Neuronal stem cell (in vitro differentiated cells): ENCODE measurements around the gene BAIAP3.

Source experiments
- DNase-seq: peaks from one replicate; pipeline ENCODE4 v3.0.0-alpha.2; 2013; ENCODE audit warnings: low spot score
- H2AFZ ChIP-seq: one replicate; pipeline ENCODE4 v1.6.1; 2013; ENCODE audit warnings: mild to moderate bottlenecking, low read length, inconsistent platforms
- H2AK5ac ChIP-seq: 2 replicates; pipeline ENCODE4 v1.6.1; 2013; ENCODE audit warnings: low read depth, mild to moderate bottlenecking, inconsistent platforms, low read length, moderate library complexity, mixed read lengths
- H2BK120ac ChIP-seq: 2 replicates; pipeline ENCODE4 v1.6.1; 2013; ENCODE audit warnings: low read depth, mild to moderate bottlenecking, inconsistent platforms, low read length, moderate library complexity, mixed read lengths
- H2BK12ac ChIP-seq: one replicate; pipeline ENCODE4 v1.6.1; 2013; ENCODE audit warnings: low read length, inconsistent platforms
- H2BK15ac ChIP-seq: 2 replicates; pipeline ENCODE4 v1.6.1; 2013; ENCODE audit warnings: mild to moderate bottlenecking, low read length, inconsistent platforms, mixed read lengths
- H2BK5ac ChIP-seq: one replicate; pipeline ENCODE4 v1.6.1; 2013; ENCODE audit warnings: inconsistent platforms, mild to moderate bottlenecking, low read length, moderate library complexity
- H3K14ac ChIP-seq: one replicate; pipeline ENCODE4 v1.6.1; 2013; ENCODE audit warnings: low read length, inconsistent platforms
- H3K18ac ChIP-seq: 2 replicates; pipeline ENCODE4 v1.6.1; 2013; ENCODE audit warnings: low read length, inconsistent platforms
- H3K23ac ChIP-seq: 2 replicates; pipeline ENCODE4 v1.6.1; 2013; ENCODE audit warnings: low read depth, mild to moderate bottlenecking, mixed read lengths, low read length, inconsistent platforms; ENCODE audit not compliant: poor library complexity
- H3K27ac ChIP-seq: replicated peaks from 3 replicates; pipeline ENCODE4 v1.5.1; 2013; ENCODE audit warnings: low read length, inconsistent platforms
- H3K27me3 ChIP-seq, 3 experiments: 2 replicates each; pipeline ENCODE4 v1.6.1; 2013; ENCODE audit warnings: low read length in 3 of 3, mild to moderate bottlenecking in 2 of 3, inconsistent platforms in 1 of 3, low read depth in 1 of 3, mixed read lengths in 1 of 3, moderate library complexity in 1 of 3; ENCODE audit not compliant: control insufficient read depth in 3 of 3, insufficient read depth in 3 of 3
- H3K36me3 ChIP-seq, 2 donors: replicated peaks in 1 of 2; 2 replicates each; pipeline ENCODE4 v1.6.1; 2013; ENCODE audit warnings: low read length in 2 of 2; ENCODE audit not compliant: control insufficient read depth in 2 of 2, insufficient read depth in 2 of 2
- H3K4ac ChIP-seq: 2 replicates; pipeline ENCODE4 v1.6.1; 2013; ENCODE audit warnings: inconsistent platforms, mild to moderate bottlenecking, low read length, moderate library complexity
- H3K4me1 ChIP-seq, 2 donors: 1 replicate in 1 of 2; 2 replicates in 1 of 2; pipeline ENCODE4 v1.6.1; 2013; ENCODE audit warnings: low read length in 2 of 2, low read depth in 1 of 2; ENCODE audit not compliant: control insufficient read depth in 2 of 2, insufficient read depth in 1 of 2
- H3K4me2 ChIP-seq: one replicate; pipeline ENCODE4 v1.6.1; 2013; ENCODE audit warnings: mild to moderate bottlenecking, low read length, inconsistent platforms; ENCODE audit not compliant: insufficient read depth, poor library complexity, severe bottlenecking
- H3K4me3 ChIP-seq, 2 donors: 2 replicates each; pipeline ENCODE4 v1.5.1; 2013; ENCODE audit warnings: low read length in 2 of 2, mild to moderate bottlenecking in 2 of 2, inconsistent platforms in 1 of 2, moderate library complexity in 1 of 2
- H3K79me1 ChIP-seq: one replicate; pipeline ENCODE4 v1.6.1; 2013; ENCODE audit warnings: low read depth, mild to moderate bottlenecking, inconsistent platforms, low read length, moderate library complexity
- H3K9ac ChIP-seq: one replicate; pipeline ENCODE4 v1.6.1; 2013; ENCODE audit warnings: mild to moderate bottlenecking, low read depth, low read length, inconsistent platforms; ENCODE audit not compliant: poor library complexity
- H3K9me3 ChIP-seq, 2 donors: replicated peaks in 1 of 2; 2 replicates each; pipeline versions ENCODE3 to v1.6.1; 2013; ENCODE audit warnings: low read length in 2 of 2, mild to moderate bottlenecking in 2 of 2, inconsistent platforms in 1 of 2, low read depth in 1 of 2, mixed read lengths in 1 of 2, moderate library complexity in 1 of 2; ENCODE audit not compliant: control insufficient read depth in 2 of 2, insufficient read depth in 1 of 2
- H4K8ac ChIP-seq: one replicate; pipeline ENCODE4 v1.6.1; 2013; ENCODE audit warnings: low read depth, mild to moderate bottlenecking, inconsistent platforms, low read length, moderate library complexity
- H4K91ac ChIP-seq: one replicate; pipeline ENCODE4 v1.6.1; 2013; ENCODE audit warnings: low read length, low read depth, mild to moderate bottlenecking, inconsistent platforms; ENCODE audit not compliant: poor library complexity
- WGBS, 2 donors: extraction: QIAGEN DNeasy Blood & Tissue Kit; methylation state at CpG; one replicate each; pipeline ENCODE4 v1.1.7; 2013; ENCODE audit warnings: missing lambda C conversion rate in 2 of 2, mixed read lengths in 1 of 2; ENCODE audit not compliant: insufficient read length in 2 of 2, insufficient replicate concordance in 1 of 2; ENCODE audit errors: extremely low coverage in 2 of 2; 5-methylcytosine and 5-hydroxymethylcytosine counted together

Gene BAIAP3

GRCh38 chr16:1381612-1382406 is 48.4 kb downstream of the BAIAP3 start:
- Histone ChIP-seq H3K36me3 (peaks cover 0 to 4% of the 10 kb centered on the region in 2 donors), H2AFZ (no peak overlapping the region), H4K8ac (no peak overlapping the region), H3K4me1 (peaks cover 2 to 14% of the 10 kb centered on the region in 2 donors), H3K4me2 (no peak overlapping the region), H2BK15ac (no peak overlapping the region), H3K27ac (no peak overlapping the region), H3K9me3 (no peaks in the 10 kb centered on the region), H2BK5ac (no peak overlapping the region), H3K9ac (no peak overlapping the region), H2BK12ac (no peak overlapping the region), H4K91ac (no peak overlapping the region), H2BK120ac (no peak overlapping the region), H3K4ac (no peak overlapping the region), H3K79me1 (peaks cover 14% of the 10 kb centered on the region), H3K27me3 (no peaks in the 10 kb centered on the region), H3K18ac (no peak overlapping the region), H3K4me3 (no peak overlapping the region), H3K23ac (no peak overlapping the region), H3K14ac (no peak overlapping the region), H2AK5ac (no peak overlapping the region)
- no peak for DNase-seq
- WGBS, 2 donors: no CpG with 5 or more reads among the region's 9 CpGs

GRCh38 chr16:1383556-1383955 is 50.1 kb downstream of the BAIAP3 start:
- no peak overlapping the region for H3K4me2 ChIP-seq
- H3K79me1 ChIP-seq: peaks cover 9% of the 10 kb centered on the region
- H2BK15ac ChIP-seq: no peak overlapping the region
- no peak overlapping the region for H2BK5ac ChIP-seq
- no peak overlapping the region for H4K91ac ChIP-seq
- H3K27ac ChIP-seq: no peak overlapping the region
- H3K23ac ChIP-seq: no peak overlapping the region
- H2BK12ac ChIP-seq: no peak overlapping the region
- WGBS, 2 donors: no CpG with 5 or more reads among the region's 18 CpGs
- no peak overlapping the region for H3K14ac ChIP-seq
- H3K36me3 ChIP-seq: peaks cover 0 to 6% of the 10 kb centered on the region in 2 donors
- no peak overlapping the region for H2AFZ ChIP-seq
- no peak for DNase-seq
- no peak overlapping the region for H3K4me3 ChIP-seq
- H3K4me1 ChIP-seq: peaks cover 2 to 8% of the 10 kb centered on the region in 2 donors
- H3K9ac ChIP-seq: peak overlapping the region; percentile 44
- no peak overlapping the region for H3K4ac ChIP-seq
- H2AK5ac ChIP-seq: no peak overlapping the region
- no peak overlapping the region for H2BK120ac ChIP-seq
- no peaks in the 10 kb centered on the region for H3K27me3 ChIP-seq
- no peak overlapping the region for H4K8ac ChIP-seq
- no peak overlapping the region for H3K18ac ChIP-seq
- no peaks in the 10 kb centered on the region for H3K9me3 ChIP-seq

GRCh38 chr16:1385232-1385631 is 51.8 kb downstream of the BAIAP3 start:
- H3K4me1 ChIP-seq: no peaks in the 10 kb centered on the region
- H3K79me1 ChIP-seq: peaks cover 3% of the 10 kb centered on the region
- no peak overlapping the region for H3K4me3 ChIP-seq
- no peak overlapping the region for H2BK120ac ChIP-seq
- H3K4me2 ChIP-seq: no peak overlapping the region
- H3K4ac ChIP-seq: no peak overlapping the region
- H2BK5ac ChIP-seq: no peak overlapping the region
- H2AK5ac ChIP-seq: no peak overlapping the region
- no peak overlapping the region for H3K23ac ChIP-seq
- H4K91ac ChIP-seq: no peak overlapping the region
- H2BK15ac ChIP-seq: no peak overlapping the region
- WGBS, 2 donors: no CpG with 5 or more reads among the region's 39 CpGs
- H3K18ac ChIP-seq: no peak overlapping the region
- H4K8ac ChIP-seq: no peak overlapping the region
- no peak overlapping the region for H2AFZ ChIP-seq
- no peaks in the 10 kb centered on the region for H3K9me3 ChIP-seq
- H2BK12ac ChIP-seq: no peak overlapping the region
- H3K27ac ChIP-seq: no peak overlapping the region
- no peak overlapping the region for H3K14ac ChIP-seq
- H3K27me3 ChIP-seq: no peaks in the 10 kb centered on the region
- peaks cover 3 to 9% of the 10 kb centered on the region in 2 donors for H3K36me3 ChIP-seq
- no peak for DNase-seq
- no peak overlapping the region for H3K9ac ChIP-seq

- H4K8ac ChIP-seq: no peak overlapping the region
- no peak for DNase-seq
- no peak overlapping the region for H3K4me2 ChIP-seq
- no CpG with 5 or more reads among the region's 16 CpGs for WGBS, 2 donors
- H3K79me1 ChIP-seq: peaks cover 3% of the 10 kb centered on the region
- H3K14ac ChIP-seq: no peak overlapping the region
- H3K9me3 ChIP-seq: no peaks in the 10 kb centered on the region
- peak overlapping the region; percentile 43 for H3K23ac ChIP-seq
- H3K4me1 ChIP-seq: no peaks in the 10 kb centered on the region
- peaks cover 5 to 13% of the 10 kb centered on the region in 2 donors for H3K36me3 ChIP-seq
- H3K18ac ChIP-seq: no peak overlapping the region
- peak overlapping the region; percentile 72 for H4K91ac ChIP-seq
- H3K4ac ChIP-seq: no peak overlapping the region
- H3K27me3 ChIP-seq: no peaks in the 10 kb centered on the region
- no peak overlapping the region for H2BK12ac ChIP-seq
- no peak overlapping the region for H2AK5ac ChIP-seq
- no peak overlapping the region for H2BK15ac ChIP-seq
- no peak overlapping the region for H2BK120ac ChIP-seq
- no peak overlapping the region for H3K27ac ChIP-seq
- no peak overlapping the region for H2AFZ ChIP-seq
- H3K4me3 ChIP-seq: no peak overlapping the region
- H2BK5ac ChIP-seq: no peak overlapping the region
- no peak overlapping the region for H3K9ac ChIP-seq
Measured at GRCh38 chr16:1387331-1387730, 53.9 kb downstream of the BAIAP3 start.
